IgD-negative memory B cell (primary cell): ENCODE results near the gene TLE4. TPM values are rescaled to one million over a fixed set of nuclear protein-coding genes. Genes with fewer than 3 reads are reported as not detected.
A peak's percentile ranks its signal among the peaks of the same experiment; 100 is the strongest.
"Not testable (repeated sequence)": the region's sequence is repeated elsewhere in the genome, so short reads cannot be mapped to it uniquely, and the experiment has no call there.

Source experiments
- H3K27ac Mint-ChIP-seq, 3 donors: one replicate each; pipeline ENCODE4 v1.8.0; 2020 to 2022; ENCODE audit warnings: mild to moderate bottlenecking in 3 of 3, mixed read lengths in 3 of 3, moderate library complexity in 1 of 3
- H3K27me3 Mint-ChIP-seq: one replicate; pipeline ENCODE4 v1.8.0; 2021; ENCODE audit warnings: mixed read lengths
- H3K36me3 Mint-ChIP-seq: one replicate; pipeline ENCODE4 v1.8.0; 2020; ENCODE audit warnings: mild to moderate bottlenecking, mixed read lengths
- H3K4me1 Mint-ChIP-seq, 3 donors: one replicate each; pipeline ENCODE4 v1.8.0; 2020 to 2022; ENCODE audit warnings: mixed read lengths in 3 of 3, mild to moderate bottlenecking in 1 of 3
- H3K4me3 Mint-ChIP-seq, 4 donors: one replicate each; pipeline ENCODE4 v1.8.0; 2020 to 2022; ENCODE audit warnings: mild to moderate bottlenecking in 4 of 4, mixed read lengths in 4 of 4, moderate library complexity in 3 of 4
- H3K9me3 Mint-ChIP-seq, 3 donors: one replicate each; pipeline ENCODE4 v1.8.0; 2020 to 2021; ENCODE audit warnings: mixed read lengths in 3 of 3, mild to moderate bottlenecking in 1 of 3
- polyA plus RNA-seq: library from polyadenylated mRNA; unstranded; fragments of 300-500 nt; fragmentation: Illumina TruSeq; gene quantifications from one replicate; pipeline ENCODE4 v1.2.3, GENCODE V29; 2021

The TLE4 gene
- polyA plus RNA-seq, 1 donor from 2014 or later = 20.4 TPM

DNA sequence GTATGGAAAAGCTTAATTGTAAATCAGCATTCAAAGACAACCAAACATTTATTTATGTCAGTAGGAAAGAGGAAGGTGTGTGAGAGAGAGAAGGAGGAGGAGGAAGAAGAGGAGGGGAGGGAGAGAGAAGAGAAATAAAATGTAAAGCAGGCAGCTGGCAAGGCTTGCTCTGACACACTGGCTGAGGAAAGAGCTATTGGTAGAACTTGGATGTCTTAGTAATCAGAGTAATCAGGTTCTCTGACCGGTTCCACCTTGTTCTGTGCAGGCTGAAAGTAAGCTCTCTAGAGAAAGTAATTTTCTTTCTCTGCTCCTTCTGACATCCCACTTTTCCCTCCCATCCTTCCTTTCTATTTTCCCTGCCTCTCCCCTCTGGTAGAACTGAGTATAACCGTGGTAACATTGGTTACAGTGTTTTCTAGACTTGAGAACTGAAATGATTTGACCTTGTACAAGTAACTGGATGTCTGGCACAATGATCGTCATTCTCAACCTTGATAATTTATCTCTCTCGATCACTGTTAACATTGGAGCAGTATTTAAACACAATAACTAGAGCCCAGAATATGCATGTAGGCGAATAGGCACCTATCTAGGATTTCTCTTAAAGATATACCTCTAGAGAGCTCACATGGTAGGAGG, 33.3 kb downstream of the TLE4 start:
- Mint-ChIP-seq H3K36me3 (peaks cover 6% of the 10 kb centered on the region), H3K27me3 (no peaks in the 10 kb centered on the region), H3K4me1 (peaks cover 9 to 26% (median 20%) of the 10 kb centered on the region in 3 donors), H3K4me3 (no peak overlapping the region), H3K9me3 (peaks cover 3 to 15% (median 7%) of the 10 kb centered on the region in 3 donors), H3K27ac (no peak overlapping the region)

DNA sequence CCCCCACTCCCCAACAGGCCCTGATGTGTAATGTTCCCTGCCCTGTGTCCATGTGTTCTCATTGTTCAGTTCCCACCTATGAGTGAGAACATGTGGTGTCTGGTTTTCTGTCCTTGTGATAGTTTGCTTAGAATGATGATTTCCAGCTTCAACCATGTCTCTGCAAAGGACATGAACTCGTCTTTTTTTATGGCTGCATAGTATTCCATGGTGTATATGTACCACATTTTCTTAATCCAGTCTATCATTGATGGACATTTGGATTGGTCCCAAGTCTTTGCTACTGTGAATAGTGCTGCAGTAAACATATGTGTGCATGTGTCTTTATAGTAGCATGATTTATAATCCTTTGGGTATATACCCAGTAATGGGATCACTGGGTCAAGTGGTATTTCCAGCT, 34.8 kb downstream of the TLE4 start:
- not testable (repeated sequence) for H3K27ac Mint-ChIP-seq, H3K4me3 Mint-ChIP-seq, H3K27me3 Mint-ChIP-seq, H3K36me3 Mint-ChIP-seq
- Mint-ChIP-seq H3K9me3 (peaks cover 2 to 14% (median 6%) of the 10 kb centered on the region in 3 donors), H3K4me1 (peaks cover 15 to 31% (median 26%) of the 10 kb centered on the region in 3 donors)

DNA sequence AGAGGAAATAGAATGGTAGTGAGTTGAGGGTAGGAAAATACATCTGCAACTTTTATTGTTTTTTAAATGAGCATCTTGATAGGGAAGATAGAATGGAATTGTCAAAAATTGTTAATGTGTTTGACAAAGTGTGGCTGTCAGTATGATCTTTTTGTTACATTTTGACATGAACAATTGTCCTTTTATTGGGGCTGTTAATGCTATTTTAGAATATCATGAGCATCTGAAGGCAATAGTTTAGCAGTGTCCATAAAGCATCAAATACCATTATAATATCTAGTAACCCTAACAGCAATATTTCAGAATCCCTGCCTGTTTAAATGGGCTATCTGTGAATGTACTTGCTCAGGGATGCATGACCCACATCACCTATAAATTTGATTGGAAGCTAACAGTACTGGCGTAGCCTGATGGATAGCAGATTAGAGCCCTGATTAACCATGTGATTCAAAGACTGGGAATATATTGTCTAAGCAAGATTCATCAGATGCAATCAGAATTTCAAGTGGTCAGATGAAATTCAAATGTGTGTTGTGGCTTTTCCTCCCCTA, 37.8 kb downstream of the TLE4 start:
- peaks cover 30 to 36% (median 30%) of the 10 kb centered on the region in 3 donors for H3K4me1 Mint-ChIP-seq
- H3K4me3 Mint-ChIP-seq = no peak overlapping the region
- no peak overlapping the region for H3K27ac Mint-ChIP-seq
- no peaks in the 10 kb centered on the region for H3K27me3 Mint-ChIP-seq
- H3K9me3 Mint-ChIP-seq = no peaks in the 10 kb centered on the region
- H3K36me3 Mint-ChIP-seq = peaks cover 12% of the 10 kb centered on the region

DNA sequence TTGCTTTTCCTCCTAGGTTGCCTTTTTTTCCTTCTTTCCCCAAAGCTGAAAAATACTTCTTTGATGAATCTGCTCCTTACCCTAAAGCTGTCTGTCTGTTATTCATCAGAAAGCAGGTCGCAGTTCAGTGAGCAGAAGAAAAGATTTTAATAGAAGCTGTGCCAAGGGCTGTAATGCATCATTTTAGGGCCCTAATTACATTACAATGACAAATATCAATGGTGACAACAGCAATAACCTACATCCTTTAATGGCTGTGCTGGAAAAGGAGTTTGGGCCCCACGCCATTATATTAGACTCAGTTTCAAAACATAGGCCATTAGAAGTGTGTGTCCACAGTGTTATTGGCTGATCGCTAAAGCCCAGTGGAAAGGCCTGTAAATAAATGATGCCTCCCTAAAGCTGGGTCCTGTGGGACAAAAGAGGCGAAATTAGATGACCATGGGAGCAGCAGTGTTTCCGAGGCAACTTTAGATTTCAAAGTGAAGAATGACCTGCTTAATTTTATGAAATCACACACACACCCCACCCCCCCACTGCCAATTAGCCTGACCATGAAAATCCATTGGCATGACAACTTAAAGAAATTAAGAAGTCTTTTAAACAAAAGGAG, 38.4 kb downstream of the TLE4 start:
- peaks cover 33 to 41% (median 34%) of the 10 kb centered on the region in 3 donors for H3K4me1 Mint-ChIP-seq

DNA sequence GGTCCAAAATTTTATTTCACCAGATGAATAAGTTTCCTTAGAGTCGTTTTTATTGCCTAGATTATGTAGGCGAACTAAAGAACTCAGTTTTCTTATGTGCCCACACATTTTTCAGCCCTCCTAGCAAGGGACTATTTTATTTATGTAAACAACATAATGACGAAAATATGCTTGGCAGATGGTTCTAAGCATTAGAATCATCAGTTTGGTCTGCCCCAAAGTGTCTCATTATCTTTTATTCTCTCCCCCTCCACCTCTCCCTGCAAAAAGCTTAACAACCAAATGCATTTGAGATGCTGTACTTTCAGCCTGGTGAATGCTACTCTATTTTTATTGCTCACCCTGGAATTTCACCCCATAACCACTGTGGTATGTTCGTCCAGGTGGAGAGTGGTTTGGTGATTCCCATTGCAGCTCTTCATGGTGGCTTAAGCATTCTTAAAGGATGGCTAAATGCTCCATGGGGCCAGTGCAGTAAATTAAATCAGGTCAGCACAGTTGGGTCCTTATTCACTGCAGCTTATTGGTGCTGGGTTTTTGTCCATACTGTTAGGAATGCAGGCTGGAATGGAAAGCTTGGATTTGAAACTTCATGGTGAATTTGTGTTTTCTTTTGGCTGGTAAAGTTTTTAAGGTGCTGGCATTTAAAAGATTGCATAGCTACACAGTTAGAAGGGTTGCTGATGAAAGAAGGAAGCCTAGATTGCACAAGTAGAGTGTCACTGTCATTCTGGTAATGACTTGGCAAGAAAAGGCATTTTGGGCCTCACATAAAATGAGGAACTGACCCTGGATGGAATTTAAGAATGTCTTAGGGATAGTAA, 39.2 kb downstream of the TLE4 start:
- peaks cover 33 to 41% (median 34%) of the 10 kb centered on the region in 3 donors for H3K4me1 Mint-ChIP-seq
- H3K27ac Mint-ChIP-seq = no peak overlapping the region
- no peaks in the 10 kb centered on the region for H3K27me3 Mint-ChIP-seq
- H3K36me3 Mint-ChIP-seq = peaks cover 15% of the 10 kb centered on the region
- H3K4me3 Mint-ChIP-seq = no peak overlapping the region
- H3K9me3 Mint-ChIP-seq = no peaks in the 10 kb centered on the region

More for the DNA sequence above, 38.4 kb downstream of the TLE4 start:
- no peaks in the 10 kb centered on the region for H3K9me3 Mint-ChIP-seq
- H3K4me3 Mint-ChIP-seq = no peak overlapping the region
- H3K27me3 Mint-ChIP-seq = no peaks in the 10 kb centered on the region
- H3K27ac Mint-ChIP-seq = no peak overlapping the region
- H3K36me3 Mint-ChIP-seq = peaks cover 14% of the 10 kb centered on the region

DNA sequence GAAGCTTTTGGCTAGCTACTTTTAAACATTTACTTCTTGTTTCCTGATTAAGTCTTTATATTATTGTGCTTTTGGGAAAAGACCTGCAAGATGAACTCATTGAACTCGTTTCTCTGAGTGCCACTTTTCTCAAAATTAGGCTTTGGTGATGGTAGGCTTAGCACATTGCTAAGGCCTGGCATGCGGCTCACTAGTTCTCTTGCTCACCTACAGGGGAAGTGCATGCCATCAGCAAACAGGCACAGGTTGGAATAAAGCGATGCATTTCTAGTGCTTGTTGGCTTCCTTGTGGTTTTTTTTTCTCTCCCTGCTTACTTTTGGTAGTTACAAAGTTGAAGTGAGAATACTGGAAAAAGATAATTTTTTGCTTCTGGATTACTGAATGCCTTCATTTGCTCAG, 41.4 kb downstream of the TLE4 start:
- no peaks in the 10 kb centered on the region for H3K9me3 Mint-ChIP-seq
- H3K36me3 Mint-ChIP-seq = peaks cover 18% of the 10 kb centered on the region
- no peak overlapping the region for H3K4me3 Mint-ChIP-seq
- no peaks in the 10 kb centered on the region for H3K27me3 Mint-ChIP-seq
- peaks cover 30 to 37% (median 34%) of the 10 kb centered on the region in 3 donors for H3K4me1 Mint-ChIP-seq
- no peak overlapping the region for H3K27ac Mint-ChIP-seq

DNA sequence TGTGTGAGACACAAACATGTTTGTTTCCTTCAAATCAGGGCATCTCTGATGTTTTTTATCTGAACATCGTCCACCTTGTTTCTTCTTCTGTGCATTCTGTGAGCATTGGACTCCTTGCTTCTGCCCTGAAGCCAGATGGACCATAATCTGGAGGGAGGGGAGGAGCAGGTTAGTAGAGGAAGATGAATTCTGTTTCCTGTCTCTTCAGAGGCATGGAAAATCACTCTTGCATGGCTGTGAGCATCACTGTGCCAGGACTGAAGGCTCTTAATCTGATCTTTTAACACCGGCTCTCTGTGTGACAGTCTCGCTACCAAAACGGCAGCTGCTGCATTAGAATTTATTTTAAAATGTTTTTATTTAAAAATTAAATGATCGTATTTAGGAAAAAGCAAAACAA, 43.3 kb downstream of the TLE4 start:
- Mint-ChIP-seq H3K36me3 (peaks cover 21% of the 10 kb centered on the region), H3K4me1 (peaks cover 29 to 37% (median 36%) of the 10 kb centered on the region in 3 donors), H3K4me3 (no peak overlapping the region), H3K27ac (no peak overlapping the region), H3K9me3 (no peaks in the 10 kb centered on the region), H3K27me3 (no peaks in the 10 kb centered on the region)

DNA sequence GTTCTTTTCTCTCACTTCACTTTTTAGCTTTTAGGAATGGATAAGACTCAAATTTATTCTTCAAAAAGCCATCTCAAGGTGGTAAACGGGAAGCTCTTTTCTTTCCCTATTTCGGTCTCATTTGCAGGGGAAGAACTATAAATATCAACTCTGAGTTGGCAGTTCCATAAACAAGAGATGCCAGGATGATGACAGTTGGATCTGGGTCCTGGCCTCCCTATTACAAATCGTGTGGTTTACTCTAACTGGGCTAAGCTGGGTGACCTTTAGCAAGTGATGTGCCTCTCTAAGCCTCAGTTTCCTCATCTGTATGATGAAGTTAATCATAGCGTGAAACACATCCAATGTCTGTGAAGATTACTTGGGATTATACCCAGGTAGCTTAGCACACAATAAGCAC, 44.2 kb downstream of the TLE4 start:
- H3K27me3 Mint-ChIP-seq = no peaks in the 10 kb centered on the region
- no peak overlapping the region for H3K27ac Mint-ChIP-seq
- no peak overlapping the region for H3K4me3 Mint-ChIP-seq
- peaks cover 28 to 34% (median 34%) of the 10 kb centered on the region in 3 donors for H3K4me1 Mint-ChIP-seq
- no peaks in the 10 kb centered on the region for H3K9me3 Mint-ChIP-seq
- peaks cover 23% of the 10 kb centered on the region for H3K36me3 Mint-ChIP-seq

DNA sequence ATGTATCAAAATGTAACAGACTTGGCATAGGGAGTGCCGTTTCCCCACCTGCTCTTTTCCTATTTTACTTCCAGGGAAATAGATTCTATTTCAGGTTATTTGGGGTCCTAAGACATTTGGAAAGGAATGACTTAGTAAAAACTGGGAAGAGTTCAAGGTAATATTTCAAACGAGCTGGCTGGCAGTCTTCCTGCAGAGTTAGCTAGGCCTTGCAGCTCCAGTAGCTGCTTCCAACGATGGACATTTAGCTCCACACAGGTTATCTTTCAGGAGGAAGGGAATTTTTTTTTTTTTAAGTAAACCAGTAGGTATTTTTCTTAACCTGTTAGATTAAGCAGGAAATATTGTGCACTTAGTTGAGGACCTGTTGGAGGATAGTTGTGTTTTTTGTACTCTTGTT, 45.2 kb downstream of the TLE4 start:
- Mint-ChIP-seq H3K36me3 (peaks cover 23% of the 10 kb centered on the region), H3K27me3 (no peaks in the 10 kb centered on the region), H3K4me3 (no peak overlapping the region), H3K27ac (no peak overlapping the region), H3K4me1 (peaks cover 27 to 33% (median 32%) of the 10 kb centered on the region in 3 donors), H3K9me3 (no peaks in the 10 kb centered on the region)

DNA sequence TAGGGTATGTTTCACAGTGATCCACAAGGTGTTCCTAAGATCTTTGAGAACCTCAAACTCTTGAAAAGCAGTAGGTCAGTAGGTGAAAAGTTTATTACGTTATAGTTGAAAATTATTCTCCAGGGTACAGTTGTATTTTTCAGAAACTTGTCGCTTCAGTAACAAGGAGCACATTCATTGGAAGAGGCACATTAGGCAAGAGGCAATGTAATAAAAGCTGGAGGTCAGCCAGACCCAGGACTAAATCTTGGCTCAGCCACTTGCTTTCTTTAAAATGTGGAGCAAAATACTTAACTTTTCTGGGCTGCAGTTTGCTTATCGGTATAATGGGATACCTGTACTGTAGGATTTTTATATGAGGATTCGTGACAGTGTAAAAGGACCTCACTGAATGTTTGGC, 45.6 kb downstream of the TLE4 start:
- Mint-ChIP-seq H3K27ac (no peak overlapping the region), H3K36me3 (peaks cover 23% of the 10 kb centered on the region), H3K27me3 (no peaks in the 10 kb centered on the region), H3K9me3 (no peaks in the 10 kb centered on the region), H3K4me3 (no peak overlapping the region), H3K4me1 (peaks cover 24 to 35% (median 31%) of the 10 kb centered on the region in 3 donors)

DNA sequence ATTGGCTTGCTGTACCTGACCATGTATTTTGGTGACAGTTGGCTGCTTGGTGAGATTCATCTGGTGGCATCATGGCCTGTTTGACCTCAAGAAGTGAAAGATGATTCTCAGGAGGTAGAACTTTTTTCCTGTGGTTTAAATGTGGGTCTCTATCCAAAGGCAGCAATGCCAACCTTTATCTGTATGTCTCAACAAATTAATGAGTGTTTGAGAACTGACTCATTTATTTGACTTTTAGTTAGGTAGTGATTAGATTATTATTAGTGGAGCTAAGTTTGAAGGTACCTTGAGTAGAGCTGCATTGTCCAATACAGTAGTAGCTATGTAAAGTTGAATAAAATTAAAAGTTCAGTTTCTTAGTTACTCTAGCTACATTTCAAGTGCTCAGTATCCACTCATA, 48.2 kb downstream of the TLE4 start:
- H3K4me3 Mint-ChIP-seq = no peak overlapping the region
- H3K27ac Mint-ChIP-seq = no peak overlapping the region
- H3K27me3 Mint-ChIP-seq = no peaks in the 10 kb centered on the region
- peaks cover 24 to 33% (median 29%) of the 10 kb centered on the region in 3 donors for H3K4me1 Mint-ChIP-seq
- no peaks in the 10 kb centered on the region for H3K9me3 Mint-ChIP-seq
- H3K36me3 Mint-ChIP-seq = peaks cover 10% of the 10 kb centered on the region

DNA sequence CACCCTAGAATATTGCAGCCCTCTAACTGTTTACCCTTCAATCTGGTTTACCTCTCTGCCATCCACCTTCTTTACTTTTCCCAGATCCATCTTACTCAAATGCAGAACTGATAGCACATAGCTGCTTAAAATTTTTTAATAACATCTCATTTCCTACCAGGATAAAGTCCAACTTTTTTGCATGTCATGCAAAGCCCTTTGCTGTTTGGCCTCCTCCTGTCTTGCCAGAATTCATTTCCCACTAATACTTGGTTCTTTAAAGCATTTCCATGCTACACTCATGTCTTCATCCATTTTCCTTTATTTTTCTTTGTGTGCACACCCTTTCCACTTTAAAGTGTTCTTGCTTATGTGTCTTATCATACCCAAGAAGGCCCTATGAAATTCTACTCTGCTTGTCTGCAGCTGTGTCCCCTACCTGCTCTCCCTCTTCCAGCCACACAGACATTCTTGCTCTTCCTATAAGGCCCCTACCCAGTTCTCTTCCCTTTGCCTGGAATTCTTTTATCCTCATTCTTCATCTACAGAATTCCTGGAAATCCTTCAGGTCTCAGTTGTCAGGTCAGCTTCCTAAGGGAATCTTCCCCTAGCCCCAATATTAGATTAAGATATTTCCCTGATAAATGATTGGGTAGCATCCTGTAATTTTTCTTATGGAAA, 50.3 kb downstream of the TLE4 start:
- Mint-ChIP-seq H3K4me3 (no peak overlapping the region), H3K36me3 (peaks cover 6% of the 10 kb centered on the region), H3K4me1 (peaks cover 21 to 32% (median 22%) of the 10 kb centered on the region in 3 donors), H3K9me3 (no peaks in the 10 kb centered on the region), H3K27ac (no peak overlapping the region), H3K27me3 (no peaks in the 10 kb centered on the region)

DNA sequence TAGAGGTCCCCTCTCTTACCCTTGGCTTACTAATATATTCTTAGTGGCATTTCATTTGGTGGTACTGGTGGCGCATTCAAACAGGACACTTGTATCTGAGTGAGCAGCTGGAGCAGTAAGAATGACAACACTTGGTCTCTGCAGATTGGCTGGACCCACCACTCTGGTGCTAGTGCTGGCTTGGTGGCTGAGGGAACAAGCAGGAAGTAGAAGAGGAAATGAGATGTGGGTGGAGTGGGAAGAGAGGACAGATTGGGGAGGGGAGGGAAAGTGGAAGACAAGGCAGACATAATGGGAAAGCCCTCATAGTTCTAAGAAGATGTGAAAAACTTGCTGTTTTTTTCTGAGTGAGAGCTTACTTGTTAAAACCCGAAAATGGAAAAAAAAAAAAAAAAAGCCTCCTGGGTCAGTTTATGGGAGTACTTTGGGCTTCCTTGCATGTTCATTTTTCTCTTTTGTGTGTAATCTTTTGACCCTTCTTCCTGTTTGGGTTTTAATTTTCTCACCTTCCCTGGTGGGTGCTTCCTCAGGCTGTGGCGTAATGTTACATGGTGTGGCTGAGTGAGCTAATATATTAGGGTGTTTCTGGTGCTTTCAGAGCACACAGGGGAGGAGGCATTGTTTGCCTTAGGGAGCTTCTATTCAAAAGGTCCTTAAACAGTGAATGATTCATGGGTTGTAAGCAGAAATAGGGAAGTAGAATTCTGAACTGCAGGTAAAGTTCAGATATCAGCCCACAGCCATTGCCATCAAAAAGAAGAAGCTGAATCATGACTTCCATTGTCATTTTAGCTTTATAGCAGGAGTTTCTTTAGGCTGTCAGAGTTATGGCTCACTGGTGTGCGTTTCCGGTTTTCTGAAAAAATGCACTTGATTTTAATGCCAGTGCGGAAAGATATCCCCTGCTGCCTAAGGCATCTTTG, 52.3 kb downstream of the TLE4 start:
- Mint-ChIP-seq H3K27me3 (no peaks in the 10 kb centered on the region), H3K4me1 (peaks cover 21 to 31% (median 26%) of the 10 kb centered on the region in 3 donors), H3K36me3 (peaks cover 10% of the 10 kb centered on the region), H3K9me3 (no peaks in the 10 kb centered on the region), H3K27ac (peak overlapping the region; percentile 28 to 74 (median 52)), H3K4me3 (peak overlapping the region in 2 of 4 donors; percentile 31 to 93)

DNA sequence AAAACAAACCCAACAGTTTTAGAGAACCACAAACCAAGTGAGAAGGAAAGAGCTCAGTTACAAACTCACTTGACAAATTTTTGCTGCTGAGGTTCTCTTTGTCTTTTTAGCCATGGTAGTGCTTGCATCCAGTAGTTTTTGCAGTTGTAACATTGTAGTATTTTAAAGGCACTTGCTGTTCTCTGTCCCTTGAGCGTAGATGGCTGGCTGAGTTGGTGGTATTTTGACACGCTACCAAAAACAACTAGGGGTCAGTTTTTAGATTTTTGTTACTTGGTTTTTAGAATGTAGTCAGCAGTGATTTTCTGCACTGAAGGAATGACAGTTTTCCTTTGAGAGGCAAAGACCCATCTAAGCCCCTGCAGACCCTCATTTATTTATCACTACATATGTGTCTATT, 58.0 kb downstream of the TLE4 start:
- no peaks in the 10 kb centered on the region for H3K27me3 Mint-ChIP-seq
- H3K27ac Mint-ChIP-seq = no peak overlapping the region
- no peaks in the 10 kb centered on the region for H3K9me3 Mint-ChIP-seq
- H3K36me3 Mint-ChIP-seq = peaks cover 16% of the 10 kb centered on the region
- H3K4me1 Mint-ChIP-seq = peaks cover 21 to 29% (median 21%) of the 10 kb centered on the region in 3 donors
- peak overlapping the region in 1 of 4 donors; percentile 27 for H3K4me3 Mint-ChIP-seq
